ENCODE measurements around the gene MTG1.
"Not testable (repeated sequence)": the region's sequence is repeated elsewhere in the genome, so short reads cannot be mapped to it uniquely, and the experiment has no call there.

Gene MTG1

GRCh38 chr10:133466683-133467275 lies 72.8 kb downstream of the MTG1 start:
- no peak for DNase-seq (ENCODE audit: low read depth)

- DNase-seq (ENCODE audit: low read depth) = no peak
These were observed 73.4 kb downstream of the MTG1 start for GRCh38 chr10:133467286-133467911.

DNA sequence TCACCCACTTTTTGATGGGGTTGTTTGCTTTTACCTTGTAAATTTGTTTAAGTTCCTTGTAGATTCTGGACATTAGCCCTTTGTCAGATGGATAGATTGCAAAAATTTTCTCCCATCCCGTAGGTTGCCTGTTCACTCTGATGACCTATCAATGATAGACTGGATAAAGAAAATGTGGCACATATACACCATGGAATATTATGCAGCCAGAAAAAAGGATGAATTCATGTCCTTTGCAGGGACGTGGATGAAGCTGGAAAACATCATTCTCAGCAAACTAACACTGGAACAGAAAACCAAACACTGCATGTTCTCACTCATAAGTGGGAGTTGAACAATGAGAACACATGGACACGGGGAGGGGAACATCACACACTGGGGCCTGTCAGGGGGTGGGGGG lies 75.2 kb downstream of the MTG1 start:
- DNase-seq (ENCODE audit: low read depth) = not testable (repeated sequence)

GRCh38 chr10:133471300-133472109 lies 77.5 kb downstream of the MTG1 start:
- no peak for DNase-seq (ENCODE audit: low read depth)
